GM19351 (cell line): ENCODE measurements around the gene TRIM25.

Experiments used
- ATAC-seq: cut with Tn5 transposase; IDR thresholded peaks from one replicate; pipeline ENCODE4 v1.9.1; 2021; ENCODE audit warnings: mild to moderate bottlenecking, moderate library complexity; ENCODE audit not compliant: unreplicated experiment

Gene TRIM25

GRCh38 chr17:56896968-56897359 is 16.9 kb downstream of the TRIM25 start:
- no peak for ATAC-seq

DNA sequence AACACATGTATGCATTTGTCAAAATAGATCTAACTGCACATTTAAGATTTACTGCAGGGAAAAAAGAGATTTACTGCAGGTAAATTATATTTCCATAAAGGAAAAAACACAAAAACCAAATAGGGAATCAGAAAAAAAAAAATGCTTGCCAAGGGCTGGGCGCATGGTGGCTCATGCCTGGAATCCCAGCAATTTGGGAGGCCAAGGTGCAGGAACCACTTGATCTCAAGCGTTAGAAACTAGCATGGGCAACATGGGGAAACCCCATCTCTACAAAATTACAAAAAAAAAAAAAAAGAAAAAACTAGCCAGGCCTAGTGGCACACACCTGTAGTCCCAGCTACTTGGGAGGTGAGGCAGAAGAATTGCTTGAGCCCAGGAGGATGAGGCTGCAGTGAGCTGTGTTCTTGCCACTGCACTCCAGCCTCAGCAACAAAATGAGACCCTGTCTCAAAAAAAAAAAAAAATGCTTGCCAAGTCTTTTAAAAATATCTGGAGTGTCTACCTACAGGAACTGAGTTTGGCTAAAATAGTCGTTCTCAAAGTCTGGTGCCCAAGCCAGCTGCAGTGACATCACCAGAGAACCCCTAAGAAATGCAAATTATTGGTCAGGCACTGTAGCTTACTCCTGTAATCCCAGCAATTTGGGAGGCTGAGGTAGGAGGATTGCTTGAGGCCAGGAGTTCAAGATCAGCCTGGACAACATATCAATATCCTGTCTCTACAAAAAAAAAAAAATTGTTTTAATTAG is 17.5 kb downstream of the TRIM25 start:
- ATAC-seq: no peak

GRCh38 chr17:56894859-56895455 is 18.9 kb downstream of the TRIM25 start:
- no peak for ATAC-seq

DNA sequence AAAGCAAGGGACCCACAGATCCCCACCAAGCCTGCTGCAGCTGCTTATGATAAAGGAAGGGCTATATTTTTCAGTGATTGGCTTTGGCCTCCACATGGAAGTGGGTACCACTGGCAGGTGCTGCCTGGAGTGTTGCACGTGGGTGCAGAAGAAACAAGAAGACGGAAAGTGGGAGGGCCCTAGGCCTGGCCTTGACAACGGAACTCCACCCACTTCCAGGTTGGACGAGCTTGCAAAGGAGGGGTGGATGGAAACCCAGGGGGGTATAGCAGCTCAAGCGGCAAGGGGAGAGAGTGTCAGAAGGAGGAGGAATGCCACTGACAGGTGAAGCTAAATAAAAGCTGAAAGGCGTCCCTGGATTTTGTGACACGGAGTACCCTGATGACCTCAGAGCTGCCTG is 20.3 kb downstream of the TRIM25 start:
- ATAC-seq: no peak

DNA sequence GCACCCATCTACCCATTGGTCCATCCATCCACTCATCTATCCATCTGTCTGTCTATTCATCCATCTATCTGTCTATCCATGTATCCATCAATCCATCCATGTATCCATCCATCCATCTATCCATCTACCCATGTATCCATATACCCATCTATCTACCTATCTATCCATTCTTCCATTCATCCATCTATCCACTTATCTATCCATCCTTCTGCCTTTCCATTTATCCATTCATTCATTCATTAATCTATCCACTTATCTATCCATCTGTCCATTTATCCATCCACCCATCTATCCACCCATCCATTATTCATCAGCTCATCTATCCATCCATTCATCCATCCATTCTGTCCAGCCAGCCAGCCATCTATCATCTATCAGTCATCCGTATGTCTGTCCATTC is 21.5 kb downstream of the TRIM25 start:
- no peak for ATAC-seq

GRCh38 chr17:56891751-56892150 is 22.1 kb downstream of the TRIM25 start:
- no peak for ATAC-seq

- ATAC-seq: no peak
These were observed 22.8 kb downstream of the TRIM25 start for GRCh38 chr17:56890906-56891674.

GRCh38 chr17:56890390-56890789 is 23.5 kb downstream of the TRIM25 start:
- ATAC-seq: no peak

GRCh38 chr17:56887552-56888467 is 26.0 kb downstream of the TRIM25 start:
- no peak for ATAC-seq

GRCh38 chr17:56887105-56887504 is 26.7 kb downstream of the TRIM25 start:
- ATAC-seq: no peak

GRCh38 chr17:56886288-56886731 is 27.5 kb downstream of the TRIM25 start:
- ATAC-seq: no peak

DNA sequence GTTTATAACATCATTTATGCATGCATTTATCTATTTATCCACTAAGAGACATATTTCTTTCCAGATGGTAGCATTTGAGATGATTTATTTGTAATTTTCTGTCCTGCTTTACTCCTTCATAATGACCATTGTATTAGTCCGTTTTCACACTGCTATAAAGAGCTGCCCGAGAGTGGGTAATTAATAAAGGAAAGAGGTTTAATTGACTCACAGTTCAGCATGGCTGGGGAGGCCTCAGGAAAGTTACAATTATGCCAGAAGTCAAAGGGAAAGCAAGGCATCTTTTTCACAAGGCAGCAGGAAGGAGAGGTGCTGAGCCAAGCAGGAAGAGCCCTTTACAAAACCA is 28.6 kb downstream of the TRIM25 start:
- ATAC-seq: no peak

GRCh38 chr17:56884483-56885311 is 29.2 kb downstream of the TRIM25 start:
- no peak for ATAC-seq

- no peak for ATAC-seq
These were observed 30.2 kb downstream of the TRIM25 start for GRCh38 chr17:56883616-56884015.

GRCh38 chr17:56881685-56882295 is 32.1 kb downstream of the TRIM25 start:
- ATAC-seq: no peak

GRCh38 chr17:56880571-56880970 is 33.3 kb downstream of the TRIM25 start:
- ATAC-seq: no peak

DNA sequence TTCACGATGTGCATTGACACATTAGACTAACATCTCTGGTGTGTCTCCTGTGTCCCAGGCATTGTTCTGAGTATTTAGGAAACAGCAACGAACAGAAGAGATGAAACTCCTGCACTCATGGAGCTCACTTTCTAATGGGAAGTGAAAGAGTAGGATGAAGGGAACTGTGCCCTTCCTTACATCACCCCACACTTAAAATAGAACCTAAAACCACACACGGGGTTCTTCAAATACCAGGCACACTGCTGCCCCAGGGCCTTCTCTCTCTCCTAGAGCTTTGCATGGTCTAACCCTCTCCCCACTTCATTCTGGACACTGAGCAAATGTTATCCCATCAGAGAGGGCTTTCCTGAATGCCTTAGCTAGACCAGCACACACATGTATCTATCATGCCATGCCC is 33.7 kb downstream of the TRIM25 start:
- ATAC-seq: no peak

- no peak for ATAC-seq
These were observed 34.6 kb downstream of the TRIM25 start for GRCh38 chr17:56879280-56879679.

GRCh38 chr17:56876766-56877179 is 37.1 kb downstream of the TRIM25 start:
- ATAC-seq: no peak
